ENCODE data around the gene PRDM16.

Gene PRDM16

DNA sequence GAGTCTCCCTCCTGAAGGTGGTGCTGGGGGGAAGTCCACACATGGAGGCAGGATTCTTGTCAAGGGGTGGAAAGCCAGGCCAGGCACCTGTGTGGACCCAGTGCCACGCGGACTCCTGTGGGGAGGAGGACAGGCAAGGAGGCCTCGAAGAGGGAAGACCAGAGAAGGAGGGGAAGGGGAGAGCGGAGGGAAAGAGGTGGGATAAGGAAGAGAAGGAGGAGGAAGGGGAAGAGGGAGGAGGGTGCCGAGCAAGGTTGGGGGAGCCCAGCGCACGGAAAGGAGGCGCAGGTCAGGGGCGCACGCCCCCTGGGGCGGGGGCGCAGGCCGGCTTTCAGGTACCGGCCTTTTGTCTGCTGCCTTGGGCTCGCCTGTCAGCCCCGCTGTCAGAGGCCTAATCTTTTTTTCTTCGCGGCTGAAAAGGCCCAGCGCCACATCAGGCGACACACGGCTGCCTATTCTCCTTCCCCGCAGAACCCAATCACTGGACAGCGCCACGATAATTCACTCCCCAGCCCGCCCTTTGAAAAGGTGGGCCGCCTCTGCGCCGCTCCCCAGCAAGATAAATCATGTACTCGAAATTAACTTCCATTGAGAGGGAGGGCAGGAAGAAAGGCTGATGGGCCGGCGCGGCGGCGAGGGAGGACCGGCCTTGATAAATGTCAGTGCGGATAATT is 42.5 kb downstream of the PRDM16 start:
- no peak for DNase-seq

DNA sequence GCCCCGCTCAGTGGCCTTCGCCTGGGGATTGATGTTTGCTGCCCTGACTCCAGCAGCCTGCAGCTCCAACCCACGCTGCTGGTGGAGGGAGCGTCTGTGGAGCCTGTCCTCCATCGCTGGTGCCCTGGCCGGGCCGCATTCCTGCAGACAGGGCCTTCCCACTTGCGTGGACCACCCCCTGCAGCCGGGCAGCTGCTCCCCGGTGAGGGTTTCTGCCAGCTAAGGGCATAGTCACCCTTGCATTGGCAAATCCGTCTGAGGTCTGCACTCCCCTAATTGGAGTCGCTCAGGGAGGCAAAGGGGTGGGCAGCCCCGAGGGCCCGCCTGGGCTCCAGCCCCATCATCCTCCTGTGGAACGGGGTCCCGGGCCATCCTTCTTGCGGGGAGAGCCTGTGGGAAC is 43.5 kb downstream of the PRDM16 start:
- DNase-seq: no peak

DNA sequence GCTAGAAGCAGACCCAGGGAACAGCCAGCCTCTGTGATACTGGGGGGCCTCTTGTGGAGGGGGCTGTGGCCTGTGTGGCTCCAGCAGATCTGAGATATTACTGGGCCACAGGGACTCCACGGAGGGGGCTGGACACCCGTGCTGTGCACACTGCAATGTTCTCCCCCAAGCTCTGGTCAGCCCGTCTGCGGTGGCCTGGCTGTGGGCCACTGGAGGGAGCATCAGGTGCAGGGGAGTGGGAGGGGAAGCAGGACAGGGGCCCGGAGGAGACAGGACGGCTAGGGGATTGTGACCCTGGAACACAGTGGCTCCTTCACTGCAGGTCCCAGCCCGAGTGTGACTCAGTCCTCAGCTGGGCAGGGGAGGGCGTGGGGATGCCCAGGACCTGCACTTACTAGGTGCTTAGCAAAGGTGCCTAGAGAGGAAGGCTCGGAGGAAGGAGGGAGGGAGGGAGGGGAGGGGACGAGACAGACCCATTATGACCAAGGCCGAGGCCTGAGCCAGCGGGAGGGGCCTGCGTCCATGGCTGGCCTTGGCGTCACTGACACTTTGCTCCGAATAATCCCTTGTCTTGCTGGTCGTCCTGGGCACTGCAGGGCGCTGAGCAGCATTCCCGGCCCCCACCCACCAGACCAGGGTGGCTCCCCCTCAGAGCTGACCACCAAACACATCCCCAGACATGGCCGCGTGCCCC is 44.2 kb downstream of the PRDM16 start:
- DNase-seq: no peak

DNA sequence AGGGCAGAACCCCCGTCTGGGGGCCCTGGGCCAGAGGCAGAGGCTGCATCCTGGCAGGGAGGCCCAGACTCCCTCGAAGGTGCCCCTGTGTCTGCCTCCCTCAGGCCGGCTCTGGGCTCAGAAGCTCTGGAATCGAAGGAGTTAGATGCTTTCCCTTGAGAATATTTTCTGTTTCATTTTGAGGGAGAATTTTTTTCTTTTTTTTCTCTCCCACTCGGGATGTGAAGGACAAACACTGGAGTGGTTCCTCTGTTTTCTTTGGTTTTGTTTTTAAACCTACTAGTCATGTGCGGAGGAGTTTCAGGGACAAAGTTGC is 44.7 kb downstream of the PRDM16 start:
- DNase-seq: no peak

DNA sequence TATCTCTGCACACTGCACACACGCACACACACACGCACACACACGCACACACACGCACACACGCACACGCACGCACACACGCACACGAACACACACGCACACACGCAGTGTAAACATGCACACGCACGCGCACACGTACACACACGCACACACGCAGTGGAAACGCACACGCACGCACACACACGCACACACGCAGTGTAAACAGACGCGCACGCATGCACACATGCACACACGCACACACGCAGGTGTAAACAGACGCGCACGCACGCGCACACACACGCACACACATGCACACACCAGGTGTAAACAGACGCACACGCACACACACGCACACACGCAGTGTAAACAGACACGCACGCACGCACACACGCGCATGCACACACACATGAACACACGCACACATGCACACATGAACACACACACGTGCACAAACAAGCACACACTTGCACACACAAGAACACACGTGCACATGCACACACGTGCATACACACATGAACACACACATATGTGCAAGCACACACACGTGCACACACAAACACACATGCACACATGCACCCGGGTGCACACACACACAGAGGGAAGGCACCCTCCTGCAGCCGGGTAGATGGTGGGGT is 45.2 kb downstream of the PRDM16 start:
- DNase-seq: no peak

DNA sequence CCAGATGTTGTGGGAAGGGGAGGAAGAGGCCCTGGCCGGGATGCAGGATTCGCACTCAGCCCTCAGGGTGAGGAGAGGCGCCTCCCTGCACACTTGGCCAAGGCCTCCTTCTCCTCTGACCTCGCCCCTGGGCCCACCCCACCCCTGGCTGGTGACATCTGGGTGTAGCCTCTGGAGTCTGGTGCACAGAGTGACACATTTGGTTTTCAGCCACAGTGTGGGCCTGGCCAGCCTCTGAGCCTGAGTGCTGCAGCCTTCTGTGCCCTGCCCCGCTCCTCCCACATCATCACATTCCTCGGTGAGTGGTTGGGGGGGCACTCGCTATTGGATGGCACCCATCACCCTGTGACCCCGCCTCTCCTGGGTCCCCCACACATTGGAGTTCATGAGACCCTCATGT is 45.8 kb downstream of the PRDM16 start:
- DNase-seq: no peak

DNA sequence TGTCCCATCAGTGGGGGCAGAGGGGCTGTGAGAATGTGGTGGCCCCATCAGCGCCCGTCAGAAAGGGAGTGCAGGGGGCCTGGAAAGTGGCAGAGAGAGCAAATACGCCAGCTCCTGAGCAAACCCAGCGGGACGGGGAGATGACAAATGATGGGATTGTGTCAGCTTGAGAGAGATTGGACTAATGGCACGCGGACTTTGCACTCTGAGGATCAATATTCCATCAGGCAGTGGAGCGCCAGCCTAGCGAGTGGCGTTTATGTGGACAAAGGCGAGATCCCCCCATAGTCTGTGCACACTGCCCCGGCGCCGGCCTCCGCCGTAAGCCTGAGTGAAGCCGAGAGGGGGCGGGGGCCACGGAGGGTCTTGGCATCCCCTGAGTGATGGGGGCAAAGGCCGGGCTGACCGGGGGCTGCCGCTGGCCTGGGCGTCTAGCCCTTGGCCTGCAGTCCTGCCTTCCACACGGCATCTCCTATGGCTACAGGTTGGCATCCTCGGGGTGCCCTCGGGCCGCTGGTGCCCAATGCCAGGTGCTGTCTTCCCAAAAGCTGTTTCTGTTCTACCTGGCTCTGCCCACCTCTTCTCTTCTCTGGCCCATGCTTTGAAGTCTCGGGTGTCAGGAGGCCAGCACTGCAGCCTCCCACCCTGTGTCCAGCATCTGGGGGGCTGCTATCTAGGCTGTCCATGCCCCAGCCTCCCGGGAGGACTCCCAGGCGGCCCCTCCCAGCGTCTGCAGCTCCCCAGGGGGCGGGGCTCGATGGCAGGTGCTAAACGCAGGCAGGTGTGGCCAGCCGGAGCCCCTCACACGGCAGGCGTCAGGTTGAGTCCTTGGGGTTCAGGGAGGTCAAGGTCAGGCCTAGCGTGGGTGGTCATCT is 46.5 kb downstream of the PRDM16 start:
- no peak for DNase-seq

DNA sequence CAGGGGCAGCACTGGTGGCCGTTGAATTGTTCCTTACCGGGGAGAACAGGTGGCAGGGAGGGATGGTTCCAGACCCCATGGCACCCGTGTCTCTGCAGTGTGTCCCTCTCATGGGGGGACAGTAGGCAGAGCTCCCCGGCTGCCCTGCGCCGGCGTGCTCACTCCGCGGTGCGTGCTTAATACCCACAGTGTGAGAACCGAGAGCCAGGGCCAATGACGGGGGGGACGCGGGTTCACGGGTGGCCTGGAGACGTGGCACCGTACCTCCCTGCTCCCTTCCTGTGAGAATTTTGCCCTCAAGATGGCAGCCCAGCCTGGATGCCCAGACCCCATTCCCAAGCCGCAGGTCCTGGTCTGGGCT is 47.1 kb downstream of the PRDM16 start:
- no peak for DNase-seq

DNA sequence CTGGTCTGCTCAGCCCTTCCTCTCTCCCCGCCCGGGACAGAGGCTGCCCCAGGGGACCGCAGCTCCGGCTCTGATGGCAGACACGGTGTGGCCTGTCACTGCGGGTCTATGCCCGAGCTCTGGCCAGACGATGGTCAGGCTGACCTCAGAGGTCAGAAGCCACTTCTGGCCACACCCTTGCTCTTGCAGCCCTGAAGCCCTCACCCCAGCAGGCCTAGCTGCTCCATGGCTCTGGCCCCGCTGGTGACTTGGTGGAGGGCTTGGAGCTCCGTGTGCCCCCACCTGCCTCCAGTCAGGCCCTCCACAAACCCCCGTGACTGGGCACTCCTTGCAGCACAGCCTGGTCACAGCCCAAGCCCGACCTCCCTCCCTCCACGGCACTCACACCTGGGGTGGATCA is 47.6 kb downstream of the PRDM16 start:
- DNase-seq: no peak

DNA sequence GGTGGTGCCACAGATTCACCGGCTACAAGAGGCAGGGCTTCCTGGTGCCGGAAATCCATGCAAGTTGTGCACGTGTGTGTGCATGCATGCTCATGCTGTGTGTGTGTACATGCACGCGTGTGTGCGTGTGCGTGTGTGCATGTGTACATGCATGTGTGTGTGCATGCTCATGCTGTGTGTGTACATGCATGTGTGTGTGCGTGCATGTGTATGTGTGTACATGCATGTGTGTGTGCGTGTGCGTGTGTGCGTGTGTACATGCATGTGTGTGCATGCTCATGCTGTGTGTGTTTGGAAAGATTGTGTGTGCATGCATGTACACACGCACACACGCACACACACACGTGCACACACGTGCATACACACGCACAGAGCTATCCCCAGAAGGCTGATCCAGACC is 48.9 kb downstream of the PRDM16 start:
- no peak for DNase-seq

DNA sequence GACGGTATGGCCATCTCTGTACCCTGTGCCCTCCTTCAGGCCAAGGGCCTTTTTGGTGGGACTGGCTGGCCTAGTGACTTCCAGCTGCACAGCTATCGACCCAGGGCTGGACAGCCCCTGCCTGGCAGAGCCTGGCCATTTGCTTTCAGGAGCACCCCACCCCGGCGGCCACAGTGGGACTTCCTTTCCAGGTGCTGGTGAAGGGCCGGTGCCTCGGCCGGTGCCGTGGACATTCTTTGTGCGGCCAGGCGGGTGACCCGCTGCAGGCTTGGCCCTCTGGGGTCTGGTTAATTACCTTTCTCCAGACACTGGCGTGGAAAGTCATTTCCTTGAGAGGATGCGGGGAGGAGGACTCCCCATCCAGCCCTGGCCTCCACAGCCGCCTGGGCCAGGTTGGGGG is 50.1 kb downstream of the PRDM16 start:
- DNase-seq: no peak

DNA sequence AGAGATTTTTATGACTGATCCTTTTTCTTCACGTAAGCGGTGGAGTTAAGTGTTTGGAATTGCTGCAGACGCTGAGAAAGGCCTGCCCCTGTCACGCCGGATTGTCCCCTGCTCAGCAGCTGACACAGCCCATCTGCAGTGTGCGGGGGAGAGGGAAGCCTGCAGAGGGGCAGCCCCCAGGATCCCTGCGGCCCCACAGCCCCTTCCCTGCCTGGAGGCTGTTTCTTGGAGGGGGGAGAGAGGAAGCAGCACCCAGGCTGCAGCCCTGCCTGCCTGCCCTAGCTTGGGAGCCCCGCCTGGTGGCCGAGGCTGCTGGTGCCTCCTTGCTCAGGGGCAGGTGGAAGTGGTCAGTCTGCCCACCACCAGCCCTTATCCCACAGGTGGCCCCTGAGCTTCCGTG is 50.7 kb downstream of the PRDM16 start:
- DNase-seq: no peak

DNA sequence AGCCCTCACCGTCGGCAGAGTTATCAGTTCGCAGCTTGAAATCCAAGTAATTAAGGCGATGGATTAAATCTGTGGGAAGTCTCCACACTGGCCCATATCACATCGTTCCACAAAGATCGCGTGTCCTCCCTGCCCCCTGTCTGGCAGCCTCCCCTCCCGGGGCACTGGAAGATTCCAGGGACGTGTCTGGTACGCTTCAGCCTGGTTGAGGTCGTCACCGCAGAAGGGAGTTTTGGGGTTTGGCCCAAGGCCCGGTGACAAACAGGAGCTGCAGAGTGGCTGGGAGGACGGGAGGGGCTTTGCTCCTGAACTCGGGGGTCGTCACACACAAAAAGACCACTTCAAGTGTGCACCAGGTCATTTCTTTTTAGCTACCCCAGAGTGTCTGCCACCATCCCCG is 51.1 kb downstream of the PRDM16 start:
- DNase-seq: no peak

DNA sequence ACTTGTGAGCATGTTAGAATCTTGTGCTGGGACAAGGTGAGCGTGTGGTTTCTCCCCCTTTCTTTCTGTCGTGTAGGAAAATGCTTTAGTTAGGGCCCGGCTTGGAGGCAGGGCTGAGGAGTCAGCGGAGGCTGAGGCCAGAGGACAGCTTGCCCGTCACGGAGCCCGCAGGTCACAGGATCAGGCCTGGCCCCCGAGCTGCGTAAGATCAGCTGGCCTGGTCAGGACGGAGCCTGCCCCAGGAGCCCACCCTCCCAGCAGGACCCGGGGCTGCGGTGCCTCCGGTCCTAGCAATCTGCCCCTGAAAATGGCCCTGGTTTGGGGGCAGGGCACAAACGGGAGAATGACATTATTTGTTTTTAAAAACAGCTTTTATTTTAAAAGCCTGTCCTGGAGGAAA is 52.0 kb downstream of the PRDM16 start:
- no peak for DNase-seq

DNA sequence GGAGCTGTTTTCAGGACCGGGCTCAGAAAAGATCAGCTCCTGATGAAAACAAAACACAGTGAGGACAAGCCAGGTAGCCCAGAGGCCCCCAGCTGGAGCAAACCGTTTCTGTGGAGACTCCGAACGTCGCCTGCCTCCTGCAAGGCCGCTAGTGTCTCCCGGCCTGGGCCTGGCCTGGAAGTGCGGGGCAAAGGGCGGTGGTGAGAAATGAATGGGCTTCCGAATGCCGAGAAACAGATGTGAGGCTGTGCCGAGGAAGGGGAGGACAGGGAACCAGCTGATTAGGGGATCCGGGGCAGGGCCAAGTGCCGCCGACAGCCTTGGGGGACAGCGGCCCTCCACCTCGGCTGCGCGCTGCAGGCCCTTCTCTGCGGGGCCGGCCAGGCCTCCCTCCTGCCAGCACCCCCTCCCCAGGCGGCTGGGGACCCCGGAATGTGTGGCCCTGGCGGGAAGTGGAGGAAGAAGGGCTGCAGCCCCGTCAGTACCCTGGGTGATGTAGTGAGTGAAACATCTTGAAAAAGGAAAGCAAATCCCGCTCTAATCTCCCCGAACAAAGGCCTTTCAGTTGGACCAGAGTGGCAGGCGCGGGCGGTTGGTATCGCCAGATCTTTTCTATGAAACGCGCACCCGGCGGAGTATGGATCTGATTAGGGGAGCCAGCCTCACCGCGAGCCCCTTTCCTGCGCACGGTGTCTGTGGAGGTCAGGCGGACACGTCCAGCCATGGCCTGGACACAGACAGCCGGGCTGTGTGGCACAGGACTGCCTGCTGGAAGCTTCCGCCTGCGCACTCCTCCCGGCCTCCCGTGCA is 52.6 kb downstream of the PRDM16 start:
- no peak for DNase-seq

DNA sequence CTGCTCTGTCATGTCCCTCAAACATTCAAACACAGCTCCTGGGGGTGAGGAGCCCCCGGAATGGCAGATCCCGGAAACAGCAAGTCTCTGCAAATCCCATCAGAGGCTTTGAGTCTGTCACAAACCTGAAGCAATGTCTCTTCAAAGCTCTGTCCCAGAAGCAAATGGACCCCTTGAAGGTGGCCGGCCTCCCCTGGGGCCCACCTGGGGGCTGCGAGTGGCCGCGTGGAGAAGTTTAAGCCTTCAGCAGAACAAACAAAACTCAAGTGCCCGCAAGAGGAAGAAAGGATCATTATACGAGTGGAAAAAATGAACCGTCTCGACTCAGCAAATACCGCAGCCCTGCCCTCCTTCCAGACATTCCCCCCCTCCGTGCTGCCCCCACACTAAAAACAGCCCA is 53.3 kb downstream of the PRDM16 start:
- no peak for DNase-seq

DNA sequence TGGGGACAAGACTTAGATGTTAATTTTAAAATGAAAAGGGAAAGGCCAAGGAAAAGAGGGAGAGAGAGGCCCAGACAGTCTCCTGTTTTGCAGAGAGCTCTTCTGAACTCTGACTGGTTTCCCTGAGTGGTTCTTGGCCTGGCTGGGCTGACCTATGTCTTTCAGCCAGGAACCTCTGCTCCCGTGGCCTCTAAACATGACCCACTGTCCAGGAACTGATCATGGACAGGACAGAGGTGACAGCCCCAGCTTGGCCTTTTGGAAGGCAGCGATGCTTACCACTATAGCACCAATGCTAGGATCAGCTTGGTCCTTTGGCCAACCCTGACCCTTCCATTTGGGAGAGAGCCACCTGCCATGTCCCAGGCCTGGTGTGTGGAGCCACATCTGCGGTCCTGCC is 55.2 kb downstream of the PRDM16 start:
- no peak for DNase-seq

DNA sequence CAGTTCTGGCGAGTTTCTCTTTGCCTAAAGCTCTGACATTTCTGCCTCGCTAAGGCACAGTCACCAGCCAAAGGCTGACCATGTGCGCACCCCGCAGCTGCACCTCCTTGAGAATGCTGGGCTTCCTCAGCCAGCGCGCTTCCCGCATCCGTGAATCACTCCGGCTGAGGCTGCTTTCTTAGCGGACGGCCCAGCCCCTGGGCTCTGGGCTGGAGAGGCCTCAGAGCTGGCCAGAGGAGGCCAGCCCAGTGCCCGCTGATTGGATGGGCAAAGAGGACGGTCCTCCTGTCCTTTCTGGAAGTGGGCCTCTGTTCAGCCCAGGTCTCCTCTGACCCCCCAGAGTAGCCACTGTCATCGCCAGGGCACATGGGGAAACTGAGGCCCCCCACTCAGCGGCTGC is 56.1 kb downstream of the PRDM16 start:
- DNase-seq: no peak

DNA sequence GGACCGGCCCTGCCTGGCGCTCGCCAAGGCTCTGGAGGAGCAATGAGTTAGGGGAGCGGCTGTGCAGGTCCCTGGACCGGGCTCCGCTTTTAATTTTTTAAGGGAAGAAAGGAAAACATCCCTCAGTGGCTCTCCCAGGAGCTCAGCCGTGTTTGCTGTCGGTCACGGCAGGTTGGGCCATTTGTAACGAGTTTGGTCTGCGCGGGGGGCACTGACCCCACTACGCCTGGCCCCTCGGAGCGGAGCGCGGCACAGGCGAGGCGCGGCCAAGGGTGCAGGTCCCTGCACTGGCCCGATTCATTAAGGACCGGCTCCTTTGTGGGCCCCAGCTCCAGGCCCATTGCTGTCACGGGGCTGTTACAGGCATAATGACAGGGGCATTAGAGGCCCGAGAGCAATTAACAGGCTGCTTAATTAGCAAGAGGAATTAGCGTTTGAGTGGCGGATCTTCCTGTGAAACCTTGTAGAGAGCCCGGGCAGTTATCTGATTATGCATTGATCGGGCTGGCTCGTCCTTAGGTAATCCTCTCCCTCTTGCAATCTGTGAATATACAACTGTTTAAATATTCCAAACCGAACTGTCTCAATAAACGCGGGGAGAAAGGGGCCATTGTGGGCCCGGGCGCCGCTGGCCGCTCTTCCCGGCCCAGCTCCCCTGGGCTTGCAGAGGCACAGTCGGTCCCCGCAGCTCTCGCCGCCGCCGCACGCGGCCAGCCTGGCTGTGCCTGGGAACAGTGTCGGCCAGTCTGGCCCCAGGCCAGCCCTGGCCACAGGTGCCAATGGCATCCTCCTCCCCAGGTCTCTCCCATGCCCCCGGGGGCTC is 56.8 kb downstream of the PRDM16 start:
- DNase-seq: no peak

DNA sequence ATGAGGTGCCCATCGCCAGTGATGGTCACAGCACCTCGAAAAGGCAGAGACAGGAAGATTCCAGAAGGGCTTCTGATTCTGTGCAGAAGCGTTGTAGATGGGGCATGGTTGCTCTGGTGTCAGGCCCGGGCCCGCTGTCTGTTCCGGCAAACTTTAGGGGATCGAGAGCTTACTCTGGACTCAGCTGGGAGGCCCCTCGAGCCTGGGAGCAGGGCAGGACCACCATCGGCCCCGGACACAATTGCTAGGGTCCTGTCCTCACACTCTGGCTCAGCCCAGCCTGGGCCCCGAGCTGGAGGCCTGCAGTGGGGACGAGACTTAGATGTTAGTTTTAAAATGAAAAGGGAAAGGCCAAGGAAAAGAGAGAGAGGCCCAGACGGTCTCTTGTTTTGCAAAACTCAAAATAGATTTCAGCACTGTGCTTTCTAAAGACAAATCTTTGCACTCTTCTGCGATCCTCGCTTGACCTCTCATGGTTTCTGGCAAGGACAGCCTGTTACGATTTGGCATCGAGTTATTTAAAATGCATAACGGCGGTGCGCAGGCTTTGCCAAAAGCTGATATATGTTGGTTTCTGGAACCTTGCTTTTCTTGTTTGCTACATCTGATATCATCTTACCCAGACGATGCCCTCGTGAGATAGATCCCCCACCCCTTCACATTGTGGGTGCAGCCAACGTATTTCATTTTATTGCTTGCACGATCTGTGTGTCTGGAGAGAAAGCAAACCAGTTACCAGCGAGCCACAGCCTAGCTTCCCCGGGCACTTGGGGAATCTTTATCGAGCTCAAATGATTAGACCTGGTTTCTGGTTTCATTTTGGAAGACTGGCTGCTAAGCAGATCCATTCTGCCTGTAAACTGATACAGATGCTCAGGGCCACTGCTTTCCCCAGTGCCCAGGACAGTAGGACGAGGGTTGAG is 58.0 kb downstream of the PRDM16 start:
- DNase-seq: no peak

DNA sequence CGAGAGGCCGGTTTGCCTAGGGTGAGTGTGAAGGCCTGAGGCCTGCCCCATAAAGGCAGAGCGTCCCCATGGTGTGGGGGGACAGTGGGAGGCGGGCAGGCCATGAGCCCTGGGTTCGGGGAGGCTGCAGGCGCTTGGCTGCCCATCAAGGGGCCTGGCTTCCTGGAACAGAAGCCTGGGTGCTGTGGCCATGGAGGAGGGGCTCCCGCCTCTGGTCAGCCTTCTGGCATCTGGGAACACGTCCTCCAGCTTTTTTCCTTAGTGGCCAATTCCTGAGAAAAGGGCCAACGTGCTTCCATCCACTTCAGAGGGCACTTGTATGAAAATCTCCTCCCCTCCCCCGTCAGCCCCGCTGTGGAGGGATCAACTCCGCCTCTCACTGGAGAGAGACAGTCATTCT is 58.7 kb downstream of the PRDM16 start:
- no peak for DNase-seq
